Smooth muscle cell (in vitro differentiated cells): Measurements from ENCODE around the gene BICD1. TPM values are rescaled to one million over a fixed set of nuclear protein-coding genes. Genes with fewer than 3 reads are reported as not detected.

Experiments used
- DNase-seq: peaks from one replicate; lab custom pipeline; 2025; ENCODE audit not compliant: unreplicated experiment; lab: John Stamatoyannopoulos, UW
- H2AFZ ChIP-seq: fragments of 200-600 bp; sonication (generic); 2 replicates; pipeline ENCODE4 v1.6.0; 2016; ENCODE audit warnings: antibody characterized with exemption, low read depth, mild to moderate bottlenecking
- H3F3A ChIP-seq: fragments of 200-600 bp; sonication (generic); 2 replicates; pipeline ENCODE4 v1.6.0; 2017; ENCODE audit warnings: antibody characterized with exemption, low read depth
- H3K27ac ChIP-seq: fragments of 200-600 bp; sonication (generic); 2 replicates; pipeline ENCODE4 v1.5.1; 2016; ENCODE audit warnings: low read depth, mild to moderate bottlenecking
- H3K27me3 ChIP-seq: fragments of 200-600 bp; sonication (generic); 2 replicates; pipeline ENCODE4 v1.6.1; 2016; ENCODE audit warnings: low read depth, mild to moderate bottlenecking
- H3K36me3 ChIP-seq: fragments of 200-600 bp; sonication (generic); 2 replicates; pipeline ENCODE4 v1.5.1; 2016; ENCODE audit warnings: low read depth
- H3K4me1 ChIP-seq: fragments of 200-600 bp; sonication (generic); 2 replicates; pipeline ENCODE4 v1.5.1; 2016; ENCODE audit warnings: low read depth
- H3K4me2 ChIP-seq: fragments of 200-600 bp; sonication (generic); 2 replicates; pipeline ENCODE4 v1.6.0; 2016; ENCODE audit warnings: mild to moderate bottlenecking
- H3K4me3 ChIP-seq: fragments of 200-600 bp; sonication (generic); 2 replicates; pipeline ENCODE4 v1.5.1; 2016; ENCODE audit warnings: mild to moderate bottlenecking
- H3K79me2 ChIP-seq: fragments of 200-600 bp; sonication (generic); 2 replicates; pipeline ENCODE4 v1.6.0; 2016; ENCODE audit warnings: low read depth, mild to moderate bottlenecking
- H3K9ac ChIP-seq: fragments of 200-600 bp; sonication (generic); 2 replicates; pipeline ENCODE4 v1.6.0; 2016; ENCODE audit warnings: low read depth
- H3K9me3 ChIP-seq: fragments of 200-600 bp; sonication (generic); replicated peaks from 2 replicates; pipeline ENCODE4 v1.5.1; 2016; ENCODE audit warnings: low read depth
- H4K20me1 ChIP-seq: fragments of 200-600 bp; sonication (generic); 2 replicates; pipeline ENCODE4 v1.6.0; 2016; ENCODE audit warnings: low read depth
- CTCF ChIP-seq: fragments of 200-600 bp; sonication (generic); IDR thresholded peaks from 2 replicates; pipeline ENCODE4 v1.5.1; 2017; ENCODE audit warnings: borderline replicate concordance, mild to moderate bottlenecking, antibody characterized with exemption; ENCODE audit not compliant: insufficient read depth, poor library complexity, severe bottlenecking
- WGBS: methylation state at CpG from one replicate; pipeline ENCODE4 v1.1.7; 2016; ENCODE audit warnings: low lambda C conversion rate; 5-methylcytosine and 5-hydroxymethylcytosine counted together
- polyA plus RNA-seq: library from polyadenylated mRNA; unstranded; fragments of >200 nt; fragmentation: Nextera tagmentation; extraction: Ambion mirVana; gene quantifications from 2 replicates; pipeline ENCODE4 v1.2.1, GENCODE V29; 2016
- total RNA-seq: library from RNA; depleted of rRNA; stranded (reverse); fragments of >200 nt; gene quantifications from 2 replicates; pipeline ENCODE4 v1.2.3, GENCODE V29; 2014

Gene BICD1
- total and polyA plus RNA-seq, 2 experiments from 2014 or later: 6.5 to 11.5 TPM

- H3K27me3 ChIP-seq: no peaks in the 10 kb centered on the region
- no peaks in the 10 kb centered on the region for H3K79me2 ChIP-seq
- H3K4me2 ChIP-seq: peak overlapping the region; percentile 55
- H3K9me3 ChIP-seq: no peaks in the 10 kb centered on the region
- whole genome bisulfite sequencing: 42% methylated on average over 12 of the region's 12 CpGs
- H3K4me1 ChIP-seq: no peaks in the 10 kb centered on the region
- no peaks in the 10 kb centered on the region for H3K36me3 ChIP-seq
- no peak overlapping the region for H2AFZ ChIP-seq
- DNase-seq: no peak
- H4K20me1 ChIP-seq: no peaks in the 10 kb centered on the region
- no peaks in the 10 kb centered on the region for H3F3A ChIP-seq
- no peak overlapping the region for H3K27ac ChIP-seq
- TF ChIP-seq CTCF: no peak
- H3K4me3 ChIP-seq: no peak overlapping the region
- no peak overlapping the region for H3K9ac ChIP-seq
Measured at GRCh38 chr12:32377344-32378055, 270.9 kb downstream of the BICD1 start.

GRCh38 chr12:32379213-32379612, 272.6 kb downstream of the BICD1 start:
- Histone ChIP-seq H3K9ac (no peak overlapping the region), H3K4me1 (no peaks in the 10 kb centered on the region), H3K79me2 (no peaks in the 10 kb centered on the region), H2AFZ (no peak overlapping the region), H3K4me2 (no peak overlapping the region), H3K27me3 (no peaks in the 10 kb centered on the region), H3K9me3 (no peaks in the 10 kb centered on the region), H3K36me3 (no peaks in the 10 kb centered on the region), H3F3A (no peaks in the 10 kb centered on the region), H3K27ac (no peak overlapping the region), H3K4me3 (no peak overlapping the region), H4K20me1 (no peaks in the 10 kb centered on the region)
- no peak for TF ChIP-seq CTCF
- no peak for DNase-seq
- 85% methylated on average over 10 of the region's 10 CpGs for WGBS

GRCh38 chr12:32379667-32380066, 273.0 kb downstream of the BICD1 start:
- no peaks in the 10 kb centered on the region for H3K9me3 ChIP-seq
- H3K27me3 ChIP-seq: no peaks in the 10 kb centered on the region
- no peak overlapping the region for H3K9ac ChIP-seq
- H3K79me2 ChIP-seq: no peaks in the 10 kb centered on the region
- no peaks in the 10 kb centered on the region for H3K36me3 ChIP-seq
- 92% methylated on average over 8 of the region's 8 CpGs for WGBS
- H3K4me1 ChIP-seq: no peaks in the 10 kb centered on the region
- no peaks in the 10 kb centered on the region for H3F3A ChIP-seq
- no peak overlapping the region for H3K27ac ChIP-seq
- H3K4me3 ChIP-seq: no peak overlapping the region
- H4K20me1 ChIP-seq: no peaks in the 10 kb centered on the region
- DNase-seq: no peak
- no peak for TF ChIP-seq CTCF
- no peak overlapping the region for H2AFZ ChIP-seq
- no peak overlapping the region for H3K4me2 ChIP-seq

GRCh38 chr12:32382226-32382625, 275.6 kb downstream of the BICD1 start:
- Histone ChIP-seq H3K4me2 (no peak overlapping the region), H3K9ac (no peak overlapping the region), H3F3A (no peaks in the 10 kb centered on the region), H3K4me1 (no peaks in the 10 kb centered on the region), H3K27ac (no peak overlapping the region), H3K27me3 (no peaks in the 10 kb centered on the region), H4K20me1 (no peaks in the 10 kb centered on the region), H3K4me3 (no peak overlapping the region), H3K36me3 (no peaks in the 10 kb centered on the region), H3K9me3 (no peaks in the 10 kb centered on the region), H2AFZ (no peak overlapping the region), H3K79me2 (no peaks in the 10 kb centered on the region)
- WGBS: 100% methylated on average over 2 of the region's 2 CpGs
- TF ChIP-seq CTCF: no peak
- DNase-seq: no peak
